ENCODE measurements around the gene PCK2.

PCK2 gene

DNA sequence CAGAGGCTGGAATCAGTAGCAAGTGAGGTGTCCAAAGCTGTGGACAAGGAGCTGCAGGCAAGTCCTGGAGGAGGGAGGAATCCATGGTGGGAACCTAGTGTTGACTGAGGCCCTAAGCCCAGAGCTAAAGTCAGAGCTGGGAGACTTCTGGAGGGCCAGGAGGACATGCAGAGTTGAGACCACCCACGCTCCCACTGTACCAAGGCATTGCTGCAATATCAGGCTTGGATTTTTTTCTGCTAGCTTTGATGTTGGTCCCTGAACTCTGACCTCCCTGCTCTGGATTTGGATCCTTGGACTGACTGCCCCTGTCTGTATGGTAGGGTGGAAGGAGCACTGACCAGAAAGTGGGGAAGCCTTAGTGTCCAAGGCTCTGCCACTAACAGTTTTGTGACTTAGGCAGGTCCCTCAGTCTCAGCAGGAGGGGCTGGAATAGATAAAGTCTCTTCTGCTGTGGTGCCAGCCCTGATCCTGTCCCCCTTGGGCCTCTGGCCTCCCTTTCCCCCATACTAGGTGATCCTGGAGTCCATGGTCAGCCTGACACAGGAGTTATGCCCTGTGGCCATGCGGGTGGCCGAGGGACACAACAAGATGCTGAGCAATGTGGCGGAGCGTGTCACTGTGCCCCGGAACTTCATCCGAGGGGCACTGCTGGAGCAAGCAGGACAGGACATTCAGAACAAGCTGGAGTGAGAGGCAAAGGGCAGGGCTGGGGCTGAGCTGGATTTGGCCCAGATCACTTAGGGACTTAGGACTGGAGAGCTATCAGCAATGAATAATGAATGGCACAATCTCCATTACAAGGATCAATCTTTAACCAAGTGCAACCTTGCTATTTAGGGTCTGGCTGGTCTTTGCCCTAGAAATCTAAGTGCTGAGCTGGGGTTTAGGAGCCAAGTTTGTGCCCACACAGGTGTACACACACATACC lies 32.9 kb upstream of the PCK2 start:
- DNase-seq (ENCODE audit: low read depth): no peak

GRCh38 chr14:24062216-24062980 lies 31.7 kb upstream of the PCK2 start:
- no peak for DNase-seq (ENCODE audit: low read depth)

DNA sequence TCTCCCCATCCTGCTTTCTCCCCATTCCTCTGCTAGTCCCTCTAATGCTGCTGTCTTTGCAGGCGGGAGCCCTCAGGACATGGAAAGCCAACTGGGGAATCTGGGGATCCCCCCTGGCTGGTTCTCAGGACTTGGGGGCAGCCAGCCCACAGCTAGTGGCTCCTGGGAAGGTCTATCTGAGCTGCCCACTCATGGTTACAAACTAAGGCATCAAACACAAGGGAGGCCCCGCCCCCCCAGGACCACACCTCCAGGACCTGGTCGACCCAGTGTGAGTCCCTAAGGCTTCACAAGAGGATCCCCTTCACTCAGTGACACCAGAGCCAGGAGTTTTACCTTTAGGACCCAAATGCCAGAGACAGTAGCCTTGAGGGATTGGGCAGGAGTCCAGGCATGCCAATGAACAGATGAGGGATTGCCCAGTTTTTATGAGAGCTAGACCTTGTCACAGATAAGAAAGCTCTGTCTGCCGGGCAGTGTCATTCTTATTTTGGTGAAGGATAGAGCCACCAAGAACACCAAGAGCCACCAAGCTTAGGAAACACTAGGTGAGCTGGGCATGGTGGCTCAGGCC lies 30.8 kb upstream of the PCK2 start:
- no peak for DNase-seq (ENCODE audit: low read depth)

DNA sequence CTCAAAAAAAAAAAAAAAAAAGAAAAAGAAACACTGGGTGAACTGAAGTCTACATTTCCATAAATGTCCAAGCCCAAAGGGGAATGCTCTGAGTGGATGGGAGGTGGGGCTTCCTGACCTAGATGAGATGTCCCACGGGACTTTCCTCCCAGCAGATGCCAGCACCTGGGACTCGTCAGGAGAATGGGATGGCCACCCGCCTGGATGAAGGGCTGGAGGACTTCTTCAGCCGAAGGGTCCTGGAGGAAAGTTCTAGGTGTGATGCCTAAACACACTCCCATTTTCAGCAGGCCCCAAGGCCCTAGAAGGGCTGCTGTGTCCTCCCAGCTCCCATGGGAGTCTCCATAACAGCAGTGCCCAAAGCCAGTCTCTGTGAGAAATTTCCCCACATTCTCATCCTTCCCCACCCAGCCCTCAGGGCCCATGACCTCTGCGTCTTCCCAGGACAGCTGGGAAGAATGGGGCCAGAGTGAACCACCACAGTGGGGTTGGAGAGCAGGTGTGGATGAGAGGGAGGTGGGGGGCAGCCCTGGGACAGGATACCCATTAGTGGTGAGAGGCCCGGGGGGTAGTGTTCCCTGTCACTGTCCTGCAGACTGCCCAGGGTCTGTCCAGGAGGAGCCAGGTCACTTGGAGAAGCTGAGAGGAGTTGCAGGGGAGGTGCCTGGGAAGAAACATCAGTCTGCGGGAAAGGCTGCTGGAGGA lies 29.9 kb upstream of the PCK2 start:
- DNase-seq (ENCODE audit: low read depth): no peak

DNA sequence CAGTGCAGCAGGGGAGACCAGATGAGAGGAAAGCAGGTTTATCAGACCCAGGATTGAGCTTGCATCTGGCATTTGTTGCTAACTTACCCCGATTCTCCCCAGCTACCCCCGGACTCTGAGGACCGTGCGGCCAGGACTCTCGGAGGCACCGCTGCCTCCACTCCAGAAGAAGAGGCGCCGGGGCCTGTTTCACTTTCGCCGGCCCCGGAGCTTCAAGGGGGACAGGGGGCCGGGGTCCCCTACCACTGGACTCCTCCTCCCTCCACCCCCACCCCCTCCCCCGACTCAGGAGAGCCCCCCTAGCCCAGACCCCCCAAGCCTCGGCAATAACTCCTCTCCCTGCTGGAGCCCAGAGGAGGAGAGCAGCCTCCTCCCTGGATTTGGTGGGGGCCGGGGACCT lies 29.3 kb upstream of the PCK2 start:
- no peak for DNase-seq (ENCODE audit: low read depth)

GRCh38 chr14:24065408-24065807 lies 28.7 kb upstream of the PCK2 start:
- DNase-seq (ENCODE audit: low read depth): no peak

GRCh38 chr14:24066496-24067132 lies 27.5 kb upstream of the PCK2 start:
- DNase-seq (ENCODE audit: low read depth): no peak

DNA sequence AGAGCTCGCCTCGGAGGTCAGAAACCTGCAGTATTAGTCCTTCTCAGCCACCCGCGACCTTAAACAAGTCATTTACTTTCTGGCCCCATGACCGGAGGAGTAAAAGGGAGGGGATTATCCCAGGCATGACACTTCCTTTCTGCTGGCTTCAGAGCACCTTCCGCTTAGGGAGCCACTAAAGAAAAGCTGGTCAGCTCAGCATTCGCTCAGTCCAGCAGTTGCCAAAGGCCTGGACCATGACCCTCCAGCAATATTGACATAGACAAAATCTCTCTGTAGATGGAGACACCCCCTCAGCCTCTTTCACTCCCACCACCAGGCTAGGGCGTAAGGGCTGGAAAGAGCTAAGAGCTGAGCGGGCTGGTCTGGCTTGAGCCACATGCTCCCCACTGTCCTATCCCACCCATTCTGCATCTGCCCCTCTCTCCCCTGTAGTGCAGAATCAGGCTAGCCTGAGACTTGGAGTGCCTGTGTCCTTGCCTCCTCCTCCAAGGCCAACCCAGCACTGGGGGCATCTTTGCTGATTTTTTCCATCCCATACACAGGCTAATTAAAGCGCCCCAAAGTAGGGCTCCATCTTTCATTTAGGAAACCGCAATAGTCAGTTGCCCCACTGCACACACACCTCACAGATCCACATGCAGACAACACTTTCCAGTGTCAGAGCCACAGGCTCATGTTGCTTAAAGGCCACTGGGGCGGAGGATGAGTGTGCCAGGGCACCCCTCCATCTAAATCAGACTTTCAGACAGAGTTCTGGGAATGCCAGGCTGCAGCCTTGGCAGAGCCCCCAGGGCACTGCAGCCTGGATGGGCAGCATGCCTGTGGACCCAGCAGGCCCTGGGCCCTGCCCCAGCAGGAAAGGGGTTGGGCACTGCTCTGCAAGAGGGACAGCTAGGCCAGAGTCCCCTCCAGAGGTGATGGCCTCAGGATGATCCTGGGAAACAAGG lies 26.7 kb upstream of the PCK2 start:
- no peak for DNase-seq (ENCODE audit: low read depth)

DNA sequence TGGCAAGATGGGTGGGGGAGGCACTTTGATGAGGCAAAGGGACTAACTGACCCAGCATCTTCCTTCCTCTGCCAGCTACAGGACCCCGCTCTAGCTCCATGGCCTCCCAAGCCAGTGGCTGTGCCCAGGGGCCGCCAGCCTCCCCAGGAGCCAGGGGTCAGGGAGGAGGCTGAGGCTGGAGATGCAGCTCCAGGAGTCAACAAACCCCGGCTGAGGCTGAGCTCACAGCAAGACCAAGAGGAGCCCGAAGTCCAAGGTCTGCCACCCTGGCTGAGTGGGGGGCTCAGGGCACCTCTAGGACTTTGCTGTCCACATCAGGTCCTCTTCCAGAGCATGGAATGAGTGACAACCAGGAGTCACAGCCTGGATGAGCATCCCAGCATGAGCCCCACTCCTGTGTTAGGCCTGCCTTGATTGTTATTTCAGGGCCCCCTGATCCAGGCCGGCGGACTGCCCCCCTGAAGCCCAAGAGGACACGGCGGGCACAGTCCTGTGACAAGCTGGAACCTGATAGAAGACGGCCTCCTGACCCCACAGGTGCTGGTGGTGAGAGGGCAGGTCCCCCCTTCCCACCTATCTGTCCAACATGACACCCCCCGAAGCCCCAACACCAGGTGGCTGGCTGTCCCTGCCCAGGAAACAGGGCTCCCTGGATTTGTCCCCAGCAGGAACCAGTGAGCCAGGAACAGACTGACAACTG lies 25.2 kb upstream of the PCK2 start:
- DNase-seq (ENCODE audit: low read depth): no peak

- DNase-seq (ENCODE audit: low read depth): no peak
These were observed 24.7 kb upstream of the PCK2 start for GRCh38 chr14:24069411-24069735.

- DNase-seq (ENCODE audit: low read depth): no peak
These were observed 23.6 kb upstream of the PCK2 start for GRCh38 chr14:24070285-24071143.

DNA sequence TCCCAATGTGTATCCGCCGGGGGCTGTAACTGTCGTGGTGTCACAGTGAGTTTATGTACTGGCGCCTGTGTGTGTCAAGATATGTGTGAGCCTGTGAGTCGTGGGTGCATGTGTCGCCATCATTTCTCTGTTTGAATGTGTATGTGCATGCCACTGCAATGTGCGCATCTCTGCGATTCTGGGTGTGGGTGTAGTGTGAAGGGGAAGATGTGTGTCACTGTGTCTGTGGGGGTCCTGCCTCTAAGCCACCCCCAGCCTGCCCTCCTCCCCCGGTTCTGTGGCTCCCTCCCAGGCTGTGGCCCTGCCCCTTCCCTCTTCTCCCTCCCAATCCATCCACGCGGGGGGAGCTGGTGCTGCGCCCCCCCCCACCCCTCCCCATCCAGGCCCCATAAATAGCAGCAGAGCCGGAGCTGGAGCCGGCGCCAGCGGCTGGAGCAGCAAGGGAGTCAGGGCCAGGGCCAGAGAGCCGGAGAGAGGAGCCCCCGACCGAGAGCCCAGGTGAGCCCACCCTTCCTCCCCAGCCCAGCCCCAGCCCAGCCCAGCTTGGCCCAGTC lies 22.9 kb upstream of the PCK2 start, which contains the start of gene CPNE6:
Gene CPNE6, plus strand, starts transcription at position 419 of the 554 bp plus-strand sequence. CDS start 1,375 bp downstream, outside the sequence.
- DNase-seq (ENCODE audit: low read depth): no peak

DNA sequence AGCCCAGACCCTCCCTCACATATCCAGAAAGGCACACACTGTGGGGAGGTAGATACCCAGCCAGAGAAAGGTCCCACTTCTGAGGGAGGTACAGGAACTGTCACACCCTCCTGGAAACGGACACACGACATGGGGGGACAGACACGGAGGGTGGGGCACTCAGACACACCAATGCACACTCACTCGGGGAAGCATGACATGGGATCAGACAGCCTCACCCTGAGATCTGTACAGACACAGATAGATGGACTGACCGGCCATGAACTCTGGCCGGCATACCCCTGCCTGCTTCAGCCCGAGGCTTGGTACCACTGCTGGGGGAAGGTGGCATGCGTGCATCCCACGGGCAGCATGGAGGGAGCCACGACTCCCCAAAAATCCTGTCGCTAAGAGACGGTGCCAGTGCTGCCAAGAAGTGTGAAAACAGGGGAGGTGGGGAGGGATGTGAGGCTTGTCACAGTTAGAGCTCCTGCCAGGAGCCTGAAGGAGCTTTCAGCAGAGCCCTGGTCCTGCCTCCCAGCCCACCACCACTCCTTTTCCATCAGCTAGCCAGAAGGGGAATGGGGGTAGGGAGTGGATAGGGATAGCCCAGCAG lies 22.2 kb upstream of the PCK2 start:
- DNase-seq (ENCODE audit: low read depth): no peak

DNA sequence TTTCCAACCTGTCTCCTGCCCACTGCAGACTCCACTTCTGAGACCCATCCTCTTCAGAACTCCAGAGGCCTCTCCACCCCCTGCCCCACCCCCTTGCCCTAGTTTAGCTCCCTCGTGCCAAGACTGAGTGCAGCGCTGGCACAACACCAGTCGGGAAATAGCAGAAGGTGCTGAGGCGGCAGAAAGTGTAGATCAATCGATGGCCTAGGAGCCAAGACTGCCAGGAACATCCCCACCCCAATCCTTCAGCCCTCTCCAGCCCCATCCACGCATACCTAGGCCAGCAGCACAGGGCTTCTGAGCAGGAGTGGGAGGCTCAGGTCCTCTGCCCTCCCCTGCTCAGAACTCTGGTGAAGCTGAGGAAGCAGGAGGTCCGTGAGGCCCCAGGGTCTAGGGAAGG lies 21.7 kb upstream of the PCK2 start:
- no peak for DNase-seq (ENCODE audit: low read depth)

DNA sequence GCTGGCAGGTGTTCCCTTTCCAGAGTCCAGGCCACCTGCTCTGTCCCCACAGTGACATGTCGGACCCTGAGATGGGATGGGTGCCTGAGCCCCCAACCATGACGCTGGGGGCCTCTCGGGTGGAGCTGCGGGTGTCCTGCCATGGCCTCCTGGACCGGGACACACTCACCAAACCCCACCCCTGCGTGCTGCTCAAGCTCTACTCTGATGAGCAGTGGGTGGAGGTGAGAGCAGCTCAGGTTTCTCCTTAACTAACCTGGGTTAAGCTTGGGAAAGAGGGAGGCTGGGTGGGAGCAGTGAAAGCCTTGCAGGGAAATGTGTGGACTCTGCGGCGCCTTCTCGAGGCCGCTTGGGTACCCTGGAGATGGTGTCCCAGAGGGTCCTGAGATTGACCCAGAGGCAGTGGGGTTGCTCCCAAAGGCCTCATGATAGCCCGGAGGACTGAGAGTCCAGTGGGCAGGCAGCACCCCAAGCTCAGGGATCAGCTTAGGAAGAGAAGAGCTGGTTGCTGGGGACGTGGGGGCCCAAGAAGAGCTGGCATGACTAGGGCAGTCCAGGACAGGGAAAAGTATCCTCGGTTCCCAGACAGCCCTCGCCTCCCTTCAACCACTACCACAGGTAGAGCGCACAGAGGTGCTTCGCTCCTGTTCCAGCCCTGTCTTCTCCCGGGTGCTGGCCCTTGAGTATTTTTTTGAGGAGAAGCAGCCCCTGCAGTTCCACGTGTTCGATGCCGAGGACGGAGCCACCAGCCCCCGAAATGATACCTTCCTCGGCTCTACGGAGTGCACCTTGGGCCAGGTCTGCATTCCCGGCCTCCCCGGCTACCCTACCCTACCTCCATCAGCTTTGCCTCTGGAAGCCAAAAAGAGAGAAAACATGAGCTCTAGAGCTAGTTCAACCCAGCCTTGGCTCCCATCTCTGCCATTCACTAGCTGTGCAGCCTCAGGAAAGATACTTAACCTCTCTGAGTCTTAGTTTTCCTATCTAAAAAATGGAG lies 20.9 kb upstream of the PCK2 start:
- DNase-seq (ENCODE audit: low read depth): no peak

- DNase-seq (ENCODE audit: low read depth): no peak
These were observed 19.3 kb upstream of the PCK2 start for GRCh38 chr14:24074625-24075484.
